Prostate gland (tissue), 2 donors: Measurements from ENCODE around the gene DAO.

Experiments used
- CTCF ChIP-seq, 4 experiments: fragments of 200-600 bp in 2 of 4; fragments of 450-650 bp in 2 of 4; sonication (generic) in 2 of 4; IDR thresholded peaks; 1 replicate in 3 of 4; 2 replicates in 1 of 4; pipeline ENCODE4 v1.5.1; 2016 to 2019; ENCODE audit warnings: antibody characterized with exemption in 4 of 4, mild to moderate bottlenecking in 2 of 4, moderate library complexity in 2 of 4
- POLR2A ChIP-seq: fragments of 450-650 bp; IDR thresholded peaks from one replicate; pipeline ENCODE4 v1.6.1; 2016; ENCODE audit warnings: antibody characterized with exemption, mild to moderate bottlenecking
- POLR2AphosphoS5 ChIP-seq: sonication (generic); formaldehyde crosslinking; IDR thresholded peaks from one replicate; pipeline ENCODE4 v1.6.1; 2017; ENCODE audit warnings: antibody characterized with exemption

- no peak for TF ChIP-seq POLR2AphosphoS5
- no peak for TF ChIP-seq CTCF (IDR thresholded peaks at IDR 0.05)
- no peak for TF ChIP-seq POLR2A
Observed at GRCh38 chr12:108875682-108876361, 4.1 kb upstream of the DAO start.
